Measurements from ENCODE around the gene FAT2.
"Not testable (repeated sequence)": the region's sequence is repeated elsewhere in the genome, so short reads cannot be mapped to it uniquely, and the experiment has no call there.

FAT2 gene

GRCh38 chr5:151598549-151598948 lies 7.4 kb upstream of the FAT2 start:
- Mint-ChIP-seq H3K27me3 (no peaks in the 10 kb centered on the region), H3K4me1 (no peaks in the 10 kb centered on the region), H3K4me3 (no peak overlapping the region), H3K27ac (no peak overlapping the region), H3K9me3 (no peaks in the 10 kb centered on the region)
- no peak for DNase-seq
- ATAC-seq = no peak

- Mint-ChIP-seq H3K9me3 (no peaks in the 10 kb centered on the region), H3K4me1 (no peaks in the 10 kb centered on the region), H3K27ac (no peak overlapping the region), H3K27me3 (no peaks in the 10 kb centered on the region), H3K4me3 (no peak overlapping the region)
- DNase-seq (no peak), ATAC-seq (no peak)
Observed at GRCh38 chr5:151597749-151598148, 6.6 kb upstream of the FAT2 start.

DNA sequence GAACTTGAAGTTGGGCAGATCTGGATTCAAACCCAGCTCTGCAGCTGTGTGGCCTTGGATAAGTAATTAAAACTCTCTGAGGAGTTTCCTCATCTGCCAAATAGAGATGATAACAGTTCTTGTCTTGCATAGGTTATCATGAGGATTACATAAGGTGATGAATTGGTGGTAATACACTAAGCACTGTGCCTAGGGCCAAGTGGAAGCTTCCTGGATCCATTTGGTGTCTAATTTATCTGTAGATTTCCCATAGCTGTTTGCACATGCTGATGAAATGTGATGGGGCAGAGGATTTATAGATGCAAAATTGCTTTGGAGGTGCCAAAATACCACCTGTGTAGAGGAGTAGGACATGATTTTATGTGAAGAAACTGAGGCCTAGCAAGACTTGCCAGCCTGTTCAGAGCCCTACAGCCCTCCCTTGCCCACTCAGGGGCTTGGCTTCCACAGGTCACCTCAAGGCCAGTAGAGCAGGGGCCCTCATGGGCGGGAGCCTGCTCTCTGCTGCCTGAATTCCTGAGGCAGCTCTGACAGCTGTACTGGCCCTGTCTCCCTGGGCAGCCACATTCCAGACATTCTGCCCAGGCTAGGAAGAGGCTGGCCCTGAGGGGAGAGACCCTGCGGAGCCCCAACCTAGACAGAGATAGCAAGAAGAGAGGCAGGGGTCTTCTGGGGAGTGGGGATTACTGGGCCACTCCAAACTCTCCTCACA lies 5.9 kb upstream of the FAT2 start:
- no peak for DNase-seq
- no peaks in the 10 kb centered on the region for H3K9me3 Mint-ChIP-seq
- no peak overlapping the region for H3K27ac Mint-ChIP-seq
- no peak for ATAC-seq
- no peaks in the 10 kb centered on the region for H3K27me3 Mint-ChIP-seq
- H3K4me3 Mint-ChIP-seq = no peak overlapping the region
- no peaks in the 10 kb centered on the region for H3K4me1 Mint-ChIP-seq

- Mint-ChIP-seq H3K4me1 (peaks cover 6% of the 10 kb centered on the region), H3K4me3 (no peak overlapping the region), H3K27me3 (no peaks in the 10 kb centered on the region), H3K9me3 (no peaks in the 10 kb centered on the region), H3K27ac (no peak overlapping the region)
- DNase-seq = no peak
- no peak for ATAC-seq
Observed at GRCh38 chr5:151595411-151595826, 4.3 kb upstream of the FAT2 start.

- ATAC-seq = no peak
- Mint-ChIP-seq H3K27ac (no peak overlapping the region), H3K27me3 (no peaks in the 10 kb centered on the region), H3K4me3 (no peak overlapping the region), H3K9me3 (no peaks in the 10 kb centered on the region), H3K4me1 (peaks cover 12% of the 10 kb centered on the region)
- DNase-seq = no peak
Observed at GRCh38 chr5:151592855-151593408, 1.8 kb upstream of the FAT2 start.

GRCh38 chr5:151589878-151590570 lies 1.1 kb downstream of the FAT2 start:
- DNase-seq = no peak
- H3K27me3 Mint-ChIP-seq = no peaks in the 10 kb centered on the region
- no peaks in the 10 kb centered on the region for H3K9me3 Mint-ChIP-seq
- no peak overlapping the region for H3K4me3 Mint-ChIP-seq
- H3K27ac Mint-ChIP-seq = peak overlapping the region in 1 of 2 donors; percentile 89
- peaks cover 12% of the 10 kb centered on the region for H3K4me1 Mint-ChIP-seq
- no peak for ATAC-seq

DNA sequence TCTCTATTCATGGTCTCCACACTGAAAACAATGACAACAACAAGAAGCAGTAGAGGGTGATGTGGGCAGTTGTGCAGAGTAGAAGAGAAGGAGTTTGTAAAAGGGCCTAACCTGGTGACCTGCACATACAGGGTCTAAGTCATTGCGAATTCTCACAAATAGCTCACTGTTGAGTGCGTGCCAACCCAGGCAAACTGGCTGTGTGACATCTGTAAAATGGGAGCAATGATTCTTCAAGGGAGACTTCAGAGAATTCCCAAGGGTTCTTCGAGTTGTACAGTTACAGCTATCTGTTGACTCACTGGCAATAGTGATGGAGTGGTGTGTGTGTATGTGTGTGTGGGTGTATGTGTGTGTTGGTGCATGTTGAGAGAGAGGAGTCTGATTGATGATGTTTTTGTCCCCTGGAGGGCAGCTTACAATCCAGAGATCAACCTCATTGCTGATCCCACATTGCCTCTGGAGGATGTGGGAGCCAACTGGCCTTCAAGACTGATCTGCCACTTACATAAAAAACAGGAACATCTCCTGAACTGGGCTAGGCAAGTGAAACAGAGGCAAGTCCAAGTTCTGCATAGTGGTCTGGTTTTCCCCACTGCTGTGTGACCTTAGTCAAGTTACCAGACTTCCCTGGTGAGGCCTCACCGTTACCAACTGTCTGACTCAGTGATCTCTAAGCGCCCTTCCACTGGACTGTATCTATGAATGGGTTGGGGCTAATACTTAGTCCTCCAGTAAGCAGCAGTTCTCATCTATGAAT lies 3.2 kb downstream of the FAT2 start:
- DNase-seq = no peak
- peaks cover 12% of the 10 kb centered on the region for H3K4me1 Mint-ChIP-seq
- ATAC-seq = no peak
- no peak overlapping the region for H3K27ac Mint-ChIP-seq
- no peaks in the 10 kb centered on the region for H3K9me3 Mint-ChIP-seq
- H3K4me3 Mint-ChIP-seq = no peak overlapping the region
- no peaks in the 10 kb centered on the region for H3K27me3 Mint-ChIP-seq

DNA sequence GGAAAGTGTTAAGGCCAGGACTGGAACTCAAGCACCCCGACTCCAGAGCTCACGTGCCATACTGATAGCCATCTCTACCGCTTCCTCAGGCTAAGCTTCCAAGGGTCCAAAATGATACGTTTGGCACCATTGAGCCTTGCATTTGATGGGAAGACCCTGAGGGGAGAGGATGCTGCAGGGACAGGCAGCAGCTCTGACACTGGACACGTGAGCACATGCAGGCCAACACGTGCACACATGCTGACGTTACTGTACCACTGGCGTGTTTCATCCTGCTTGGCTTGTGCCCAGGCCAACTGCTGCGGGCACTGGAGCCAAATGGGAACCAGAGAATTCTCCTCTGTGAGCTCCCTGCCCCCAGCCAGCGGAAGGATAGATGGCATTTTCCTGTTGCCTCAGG lies 5.2 kb downstream of the FAT2 start:
- Mint-ChIP-seq H3K4me1 (peaks cover 6% of the 10 kb centered on the region), H3K27ac (no peak overlapping the region), H3K4me3 (no peak overlapping the region), H3K9me3 (no peaks in the 10 kb centered on the region), H3K27me3 (no peaks in the 10 kb centered on the region)
- DNase-seq = no peak
- no peak for ATAC-seq

- not testable (repeated sequence) for H3K4me3 Mint-ChIP-seq, DNase-seq, H3K4me1 Mint-ChIP-seq, H3K27me3 Mint-ChIP-seq, H3K9me3 Mint-ChIP-seq, H3K27ac Mint-ChIP-seq, ATAC-seq
Observed at GRCh38 chr5:151585344-151585743, 5.8 kb downstream of the FAT2 start.

DNA sequence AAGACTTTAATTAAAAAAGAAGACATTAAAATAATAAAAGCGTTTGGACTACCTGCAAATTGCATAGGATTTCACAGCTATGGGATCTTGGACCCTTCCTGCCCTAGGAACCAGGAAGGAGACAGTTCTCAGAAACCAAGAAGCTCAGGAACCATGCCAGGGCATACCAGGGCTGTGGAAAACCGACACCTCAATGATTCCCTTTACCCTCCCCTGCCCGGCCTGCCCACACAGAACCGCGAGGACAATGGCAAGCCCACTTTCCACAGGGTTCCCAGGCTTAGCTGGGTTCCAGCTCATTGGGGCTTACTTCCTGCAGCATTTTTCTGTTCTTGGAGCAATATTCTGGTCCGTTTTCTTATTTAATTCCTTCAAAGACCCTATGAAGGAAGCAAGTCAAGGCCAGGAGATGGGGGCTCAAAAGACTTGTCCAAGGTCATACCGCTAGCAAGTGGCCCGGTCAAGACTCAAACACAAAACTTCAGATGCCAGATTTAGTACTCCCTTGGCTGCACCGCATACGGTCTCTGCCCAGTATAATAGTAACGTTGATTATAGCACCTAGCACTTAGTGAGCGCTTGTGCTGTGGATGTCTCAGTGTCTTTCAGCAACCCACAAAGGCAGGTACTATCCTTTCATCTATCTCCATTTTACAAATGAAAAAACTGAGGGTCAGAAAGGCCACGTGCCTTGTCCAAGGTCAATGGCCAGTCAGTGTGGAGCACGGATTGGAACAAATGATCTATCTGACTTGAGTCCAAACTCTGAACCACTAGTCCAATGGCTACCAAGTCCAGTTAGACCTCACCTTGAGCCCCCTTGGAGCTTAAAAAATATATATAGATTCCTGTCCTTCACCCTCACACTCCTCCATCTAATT lies 6.8 kb downstream of the FAT2 start:
- Mint-ChIP-seq H3K4me3 (no peak overlapping the region), H3K4me1 (no peaks in the 10 kb centered on the region), H3K27ac (no peak overlapping the region), H3K27me3 (no peaks in the 10 kb centered on the region), H3K9me3 (no peaks in the 10 kb centered on the region)
- ATAC-seq (no peak), DNase-seq (no peak)

- H3K4me3 Mint-ChIP-seq = no peak overlapping the region
- no peaks in the 10 kb centered on the region for H3K27me3 Mint-ChIP-seq
- H3K9me3 Mint-ChIP-seq = no peaks in the 10 kb centered on the region
- H3K27ac Mint-ChIP-seq = peak overlapping the region in 1 of 2 donors; percentile 19
- DNase-seq (no peak), ATAC-seq (no peak)
- peaks cover 14% of the 10 kb centered on the region for H3K4me1 Mint-ChIP-seq
Observed at GRCh38 chr5:151581812-151582583, 9.1 kb downstream of the FAT2 start.

DNA sequence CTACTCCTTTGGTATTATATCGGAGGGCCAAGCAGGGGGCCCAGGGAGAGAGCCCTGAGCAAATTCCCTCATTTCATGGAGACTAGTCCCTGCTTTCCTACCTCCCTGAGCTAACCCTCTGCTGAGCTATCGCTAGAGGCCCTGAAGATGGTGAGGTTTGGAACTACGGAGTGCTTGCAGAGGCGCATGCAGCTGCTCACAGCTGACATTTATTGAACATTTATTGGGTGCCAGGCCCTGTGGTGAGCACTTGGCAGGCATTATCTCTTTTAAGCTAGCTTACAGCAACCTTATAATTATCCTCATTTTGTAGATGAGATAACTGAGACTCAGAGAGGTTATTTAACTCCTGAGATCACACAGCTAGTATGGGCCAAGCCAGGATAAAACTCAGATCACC lies 9.8 kb downstream of the FAT2 start:
- ATAC-seq (no peak), DNase-seq (no peak)
- no peak overlapping the region for H3K27ac Mint-ChIP-seq
- H3K4me3 Mint-ChIP-seq = no peak overlapping the region
- peaks cover 17% of the 10 kb centered on the region for H3K4me1 Mint-ChIP-seq
- no peaks in the 10 kb centered on the region for H3K9me3 Mint-ChIP-seq
- H3K27me3 Mint-ChIP-seq = no peaks in the 10 kb centered on the region

DNA sequence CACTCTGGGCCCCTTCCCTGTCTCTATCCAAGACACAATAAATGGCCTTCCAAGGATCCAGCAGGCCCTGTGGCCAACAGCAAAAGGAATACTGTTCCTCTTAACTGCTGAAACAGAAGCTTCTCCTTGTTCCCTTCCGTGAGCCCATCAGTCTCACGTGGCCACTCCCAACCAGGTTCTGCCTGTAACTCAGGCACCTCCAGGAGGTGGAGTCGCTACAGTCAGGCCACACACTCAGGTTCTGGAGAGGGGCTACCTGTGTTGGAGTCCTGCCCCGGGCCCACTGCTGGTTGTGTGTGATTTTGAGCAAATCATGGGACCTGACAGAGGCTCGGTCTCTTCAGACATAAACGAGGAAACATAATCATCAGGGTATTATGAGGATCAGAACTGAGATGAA lies 10.3 kb downstream of the FAT2 start:
- Mint-ChIP-seq H3K27me3 (no peaks in the 10 kb centered on the region), H3K4me1 (peaks cover 17% of the 10 kb centered on the region), H3K4me3 (no peak overlapping the region), H3K27ac (no peak overlapping the region), H3K9me3 (no peaks in the 10 kb centered on the region)
- ATAC-seq (no peak), DNase-seq (no peak)

DNA sequence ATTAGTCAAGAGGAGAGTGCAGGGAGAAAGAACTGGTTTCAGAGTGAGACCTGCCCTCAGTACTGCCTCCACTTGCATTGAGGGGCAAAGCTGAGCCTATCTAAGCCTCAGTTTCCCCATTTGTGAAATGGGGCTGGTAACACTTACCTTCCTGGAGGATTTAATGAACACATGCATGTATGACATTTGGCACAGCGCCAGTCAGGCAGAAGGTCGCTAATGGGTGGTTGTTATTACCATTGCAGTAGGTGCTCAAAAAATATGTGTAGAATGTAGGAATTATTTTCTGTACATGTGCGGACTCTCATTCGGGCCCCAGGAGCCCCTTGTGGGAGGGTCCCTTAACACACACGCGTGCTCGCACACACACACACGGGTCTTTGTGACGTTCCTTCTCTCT lies 10.9 kb downstream of the FAT2 start:
- Mint-ChIP-seq H3K27me3 (no peaks in the 10 kb centered on the region), H3K27ac (no peak overlapping the region), H3K9me3 (no peaks in the 10 kb centered on the region), H3K4me3 (no peak overlapping the region), H3K4me1 (peaks cover 17% of the 10 kb centered on the region)
- DNase-seq (no peak), ATAC-seq (no peak)
